Coronary artery (tissue), 2 donors: ENCODE data around the gene ZDHHC14.
"Not testable (repeated sequence)": the region's sequence is repeated elsewhere in the genome, so short reads cannot be mapped to it uniquely, and the experiment has no call there.

Source experiments
- DNase-seq: peaks from one replicate; pipeline ENCODE4 v3.0.0-alpha.2; 2017; ENCODE audit warnings: low spot score
- H3K27ac ChIP-seq, 2 donors: fragments of 200-600 bp; sonication (generic); one replicate each; pipeline ENCODE4 v1.5.1; 2016 to 2019
- H3K4me3 ChIP-seq: fragments of 200-600 bp; sonication (generic); 2 replicates; pipeline ENCODE4 v1.5.1; 2016; ENCODE audit warnings: mild to moderate bottlenecking, moderate library complexity
- CTCF ChIP-seq: fragments of 200-600 bp; sonication (generic); IDR thresholded peaks from one replicate; pipeline ENCODE4 v1.5.1; 2019; ENCODE audit warnings: antibody characterized with exemption

The ZDHHC14 gene

GRCh38 chr6:157585274-157586087, 204.5 kb downstream of the ZDHHC14 start:
- TF ChIP-seq CTCF, result no peak

GRCh38 chr6:157586088-157586414, 205.1 kb downstream of the ZDHHC14 start:
- no peak overlapping the region for H3K27ac ChIP-seq
- no peak overlapping the region for H3K4me3 ChIP-seq
- DNase-seq, result no peak
- TF ChIP-seq CTCF, result no peak

More at GRCh38 chr6:157585274-157586087, 204.5 kb downstream of the ZDHHC14 start:
- Histone ChIP-seq H3K4me3 (no peak overlapping the region), H3K27ac (no peak overlapping the region)
- no peak for DNase-seq

DNA sequence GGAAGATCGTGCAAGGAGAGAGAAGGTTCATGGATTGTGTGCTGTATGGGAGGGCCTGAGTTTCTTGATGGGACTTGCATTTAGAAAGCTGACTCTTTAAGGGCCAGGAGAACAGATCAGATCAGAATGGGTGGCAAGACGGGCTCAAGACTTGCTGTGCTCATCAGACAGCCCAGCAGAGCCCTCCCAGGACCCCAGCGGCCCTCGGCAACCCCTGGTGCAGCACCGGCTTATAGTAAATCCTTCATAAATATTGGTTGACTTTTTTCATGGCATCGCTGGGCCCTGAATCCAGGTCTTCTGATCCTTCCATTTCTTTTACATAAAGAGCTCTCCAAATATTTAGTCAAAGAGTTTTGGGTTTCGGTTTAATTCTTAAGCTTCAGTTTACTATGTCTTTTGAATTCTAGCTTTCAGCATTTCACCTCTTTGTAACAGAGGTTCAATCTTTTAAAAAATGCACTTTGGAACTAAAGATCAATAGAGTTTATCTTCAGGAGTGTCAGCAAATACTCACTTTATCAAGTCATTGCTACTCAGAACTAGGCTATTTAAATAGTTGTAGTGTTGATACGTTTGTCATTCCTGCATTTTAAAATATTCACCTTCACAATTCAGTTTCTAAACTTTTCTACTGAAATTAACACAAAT, 205.6 kb downstream of the ZDHHC14 start:
- no peak for DNase-seq
- TF ChIP-seq CTCF, result no peak
- Histone ChIP-seq H3K27ac (no peak overlapping the region), H3K4me3 (no peak overlapping the region)

DNA sequence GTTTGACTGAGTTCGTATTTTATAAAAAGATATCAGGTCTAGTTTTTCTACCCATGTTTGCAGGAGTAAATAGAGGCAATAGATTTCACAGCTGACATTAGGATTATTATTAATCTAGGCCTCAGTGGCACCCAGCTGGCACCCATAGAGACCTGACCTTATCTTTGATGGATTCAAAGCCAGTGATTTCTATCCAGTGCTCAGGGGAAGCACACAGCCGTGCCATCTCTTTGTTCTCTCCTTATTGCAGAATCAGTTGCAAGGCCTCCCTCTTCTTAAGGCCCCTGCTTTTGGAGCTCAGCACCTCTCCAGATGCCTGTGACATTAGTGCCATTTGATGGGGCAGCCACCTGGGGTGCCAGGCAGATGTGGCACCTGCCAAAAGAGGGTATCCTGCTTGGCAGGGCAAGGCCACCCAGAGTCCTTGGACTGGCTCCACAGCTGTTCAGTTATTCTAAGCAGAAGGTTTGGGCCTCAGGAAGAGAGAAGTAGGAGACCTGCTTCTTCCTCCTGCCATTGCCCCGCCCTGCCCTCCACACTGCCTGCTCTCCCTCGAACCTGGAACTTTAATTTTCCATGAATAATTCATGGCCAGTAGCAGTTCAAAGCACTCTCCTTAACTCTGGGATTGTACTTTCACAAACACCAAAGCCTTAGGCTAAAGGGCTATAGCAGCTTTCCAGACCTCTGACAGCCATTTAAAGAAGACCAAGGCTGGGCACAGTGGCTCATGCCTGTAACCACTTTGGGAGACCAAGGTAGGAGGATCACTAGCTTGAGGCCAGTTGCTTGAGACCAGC, 206.3 kb downstream of the ZDHHC14 start:
- DNase-seq, result no peak
- Histone ChIP-seq H3K27ac (no peak overlapping the region), H3K4me3 (no peak overlapping the region)
- no peak for TF ChIP-seq CTCF

DNA sequence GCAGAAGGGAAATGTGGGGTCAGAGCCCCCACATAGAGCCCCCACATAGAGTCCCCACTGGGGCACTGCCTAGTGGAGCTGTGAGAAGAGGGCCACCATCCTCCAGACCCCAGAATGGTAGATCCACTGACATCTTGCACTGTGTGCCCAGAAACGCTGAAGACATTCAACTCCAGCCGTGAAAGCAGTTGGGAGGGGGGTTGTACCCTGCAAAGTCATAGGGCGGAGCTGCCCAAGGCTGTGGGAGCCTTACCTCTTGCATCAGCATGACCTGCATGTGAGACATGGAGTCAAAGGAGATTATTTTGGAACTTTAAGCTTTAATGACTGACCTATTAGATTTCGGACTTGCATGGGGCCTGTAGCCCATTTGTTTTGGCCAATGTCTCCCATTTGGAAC, 209.7 kb downstream of the ZDHHC14 start:
- not testable (repeated sequence) for H3K27ac ChIP-seq, H3K4me3 ChIP-seq, DNase-seq

DNA sequence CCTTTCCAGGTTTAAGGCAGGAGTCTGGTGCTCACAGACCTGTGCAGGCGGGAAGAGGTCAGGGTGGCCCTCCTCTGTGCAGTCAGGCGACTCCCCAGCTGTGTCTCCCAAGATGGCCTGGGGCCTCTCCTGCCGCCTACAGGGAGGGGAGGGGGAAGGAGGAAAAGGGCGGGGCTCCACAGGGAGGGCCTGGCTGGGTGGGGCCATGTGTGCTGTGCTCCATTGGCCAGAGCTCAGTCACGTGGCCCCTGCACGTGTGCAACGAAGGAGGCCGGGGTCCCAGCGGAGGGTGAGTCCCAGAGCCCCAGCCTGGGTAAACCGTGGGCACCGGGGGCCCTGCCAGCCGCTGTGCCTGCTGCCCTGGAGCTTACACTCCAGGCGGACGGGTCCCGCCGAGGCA, 211.6 kb downstream of the ZDHHC14 start:
- no peak for TF ChIP-seq CTCF
- no peak for DNase-seq
- Histone ChIP-seq H3K4me3 (no peak overlapping the region), H3K27ac (no peak overlapping the region)

DNA sequence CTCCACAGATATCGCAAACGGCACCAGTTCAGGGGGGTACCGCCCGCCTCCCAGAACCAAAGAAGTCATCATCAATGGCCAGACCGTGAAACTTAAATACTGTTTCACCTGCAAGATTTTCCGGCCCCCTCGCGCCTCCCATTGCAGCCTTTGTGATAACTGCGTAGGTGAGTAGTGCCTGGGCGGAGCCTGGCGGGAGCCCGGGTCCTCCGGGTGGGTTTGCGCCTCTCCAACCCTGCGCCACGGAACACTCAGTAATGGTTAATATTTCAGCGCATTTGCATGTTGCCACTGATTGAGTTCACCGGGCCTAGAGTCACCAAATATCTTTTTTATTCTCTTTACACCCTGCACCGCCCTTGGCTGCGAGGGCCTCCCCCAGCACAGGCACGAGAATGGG, 212.0 kb downstream of the ZDHHC14 start:
- Histone ChIP-seq H3K27ac (no peak overlapping the region), H3K4me3 (no peak overlapping the region)
- TF ChIP-seq CTCF, result no peak
- DNase-seq, result no peak
